ENCODE data around the gene MYOM1.
A peak's percentile ranks its signal among the peaks of the same experiment; 100 is the strongest.

MYOM1 gene

GRCh38 chr18:3245853-3246634, 26.3 kb upstream of the MYOM1 start:
- TF ChIP-seq CTCF (conservative IDR thresholded peaks at IDR 0.05; ENCODE audit: low read depth, low read length): peak; percentile 96
- peak; percentile 95 for DNase-seq (ENCODE audit: low read depth)

GRCh38 chr18:3245185-3245564, 25.4 kb upstream of the MYOM1 start:
- TF ChIP-seq CTCF (conservative IDR thresholded peaks at IDR 0.05; ENCODE audit: low read depth, low read length): no peak
- DNase-seq (ENCODE audit: low read depth): no peak
- no peak overlapping the region for H3K4me3 ChIP-seq (ENCODE audit: low read depth, low read length)

More at GRCh38 chr18:3245853-3246634, 26.3 kb upstream of the MYOM1 start:
- peak overlapping the region; percentile 59 for H3K4me3 ChIP-seq (ENCODE audit: low read depth, low read length)

- H3K4me3 ChIP-seq (ENCODE audit: low read depth, low read length): no peak overlapping the region
- peak; percentile 59 for TF ChIP-seq CTCF (conservative IDR thresholded peaks at IDR 0.05; ENCODE audit: low read depth, low read length)
- peak; percentile 46 for DNase-seq (ENCODE audit: low read depth)
These were observed 19.0 kb upstream of the MYOM1 start for GRCh38 chr18:3238742-3239141.

- DNase-seq (ENCODE audit: low read depth): no peak
These were observed 16.7 kb upstream of the MYOM1 start for GRCh38 chr18:3236470-3236869.

GRCh38 chr18:3235846-3236245, 16.1 kb upstream of the MYOM1 start:
- no peak for TF ChIP-seq CTCF (conservative IDR thresholded peaks at IDR 0.05; ENCODE audit: low read depth, low read length)
- no peak overlapping the region for H3K4me3 ChIP-seq (ENCODE audit: low read depth, low read length)
- no peak for DNase-seq (ENCODE audit: low read depth)

More at GRCh38 chr18:3236470-3236869, 16.7 kb upstream of the MYOM1 start:
- TF ChIP-seq CTCF (conservative IDR thresholded peaks at IDR 0.05; ENCODE audit: low read depth, low read length): no peak
- no peak overlapping the region for H3K4me3 ChIP-seq (ENCODE audit: low read depth, low read length)

- no peak for TF ChIP-seq CTCF (conservative IDR thresholded peaks at IDR 0.05; ENCODE audit: low read depth, low read length)
- DNase-seq (ENCODE audit: low read depth): no peak
- no peak overlapping the region for H3K4me3 ChIP-seq (ENCODE audit: low read depth, low read length)
These were observed 14.7 kb upstream of the MYOM1 start for GRCh38 chr18:3234457-3234856.

Data from choroid plexus epithelial cell (primary cell).